A673 (cell line): ENCODE results near the gene MLXIP. TPM values are rescaled to one million over a fixed set of nuclear protein-coding genes. Genes with fewer than 3 reads are reported as not detected.

Experiments used
- BruUV-seq: library from RNA; stranded (reverse); fragments of 400-500 nt; replicated peaks from 2 replicates; lab custom pipeline; 2021; lab: Mats Ljungman, UMichigan
- CTCF ChIA-PET: fragments of 300-600 bp; sonication (Branson Sonifier 250); formaldehyde crosslinking; loops from one replicate; lab custom pipeline; 2022; ENCODE audit warnings: antibody characterized with exemption; lab: Charles Lee
- POLR2A ChIA-PET: fragments of 300-600 bp; sonication (Branson Sonifier 250); formaldehyde crosslinking; loops from one replicate; lab custom pipeline; 2022; ENCODE audit warnings: antibody characterized with exemption; ENCODE audit not compliant: low non-redundant PET; lab: Charles Lee
- DNase-seq: peaks from one replicate; pipeline ENCODE4 v3.0.0-alpha.2; 2015; ENCODE audit warnings: low spot score
- H3K27ac ChIP-seq: fragments of 200-600 bp; sonication (generic); 2 replicates; pipeline ENCODE4 v1.5.1; 2016; ENCODE audit warnings: mixed run types, low read depth, mild to moderate bottlenecking, mixed read lengths, antibody characterized with exemption, low read length; ENCODE audit not compliant: poor library complexity, severe bottlenecking
- H3K27me3 ChIP-seq: fragments of 200-600 bp; sonication (generic); replicated peaks from 2 replicates; pipeline ENCODE4 v1.6.1; 2017; ENCODE audit warnings: mixed run types, low read depth, mild to moderate bottlenecking, mixed read lengths, antibody characterized with exemption, low read length; ENCODE audit not compliant: insufficient read depth, poor library complexity
- H3K36me3 ChIP-seq: fragments of 200-600 bp; sonication (generic); 2 replicates; pipeline ENCODE4 v1.6.1; 2016; ENCODE audit warnings: mixed run types, mild to moderate bottlenecking, mixed read lengths, antibody characterized with exemption, low read length; ENCODE audit not compliant: insufficient read depth, poor library complexity, severe bottlenecking
- H3K4me1 ChIP-seq: fragments of 200-600 bp; sonication (generic); 2 replicates; pipeline ENCODE4 v1.6.1; 2017; ENCODE audit warnings: mixed run types, mild to moderate bottlenecking, mixed read lengths, antibody characterized with exemption, low read length; ENCODE audit not compliant: insufficient read depth, poor library complexity, severe bottlenecking
- H3K4me3 ChIP-seq: fragments of 200-600 bp; sonication (generic); 2 replicates; pipeline ENCODE4 v1.5.1; 2016; ENCODE audit warnings: low read depth, mixed run types, mild to moderate bottlenecking, mixed read lengths, low read length; ENCODE audit not compliant: poor library complexity, severe bottlenecking
- H3K9me3 ChIP-seq: fragments of 200-600 bp; sonication (generic); 2 replicates; pipeline ENCODE4 v1.6.1; 2016; ENCODE audit warnings: mixed run types, low read depth, mild to moderate bottlenecking, mixed read lengths, antibody characterized with exemption, low read length; ENCODE audit not compliant: poor library complexity, severe bottlenecking
- CTCF ChIP-seq: fragments of 300-800, 200-600 bp; sonication (generic); conservative IDR thresholded peaks from 2 replicates; pipeline ENCODE4 v1.5.1; 2017; ENCODE audit warnings: low read depth, mild to moderate bottlenecking, antibody characterized with exemption, low read length, moderate library complexity, mixed read lengths
- EZH2 ChIP-seq: fragments of 200-600 bp; sonication (generic); IDR thresholded peaks from 2 replicates; pipeline ENCODE4 v1.6.1; 2017; ENCODE audit warnings: borderline replicate concordance, low read depth, mild to moderate bottlenecking, mixed read lengths, antibody characterized with exemption, low read length; ENCODE audit not compliant: poor library complexity, severe bottlenecking
- intact Hi-C: fragments of 100-400 bp; cut with micrococcal nuclease; formaldehyde crosslinking; loops from one replicate; pipeline ENCODE4 v1.10.0; 2022; ENCODE audit not compliant: unreplicated experiment
- total RNA-seq: library from RNA; stranded (reverse); gene quantifications from 2 replicates; pipeline ENCODE4 v1.2.3, GENCODE V29; 2021

Gene MLXIP
- total RNA-seq, 1 experiment from 2014 or later: 32.7 TPM

DNA sequence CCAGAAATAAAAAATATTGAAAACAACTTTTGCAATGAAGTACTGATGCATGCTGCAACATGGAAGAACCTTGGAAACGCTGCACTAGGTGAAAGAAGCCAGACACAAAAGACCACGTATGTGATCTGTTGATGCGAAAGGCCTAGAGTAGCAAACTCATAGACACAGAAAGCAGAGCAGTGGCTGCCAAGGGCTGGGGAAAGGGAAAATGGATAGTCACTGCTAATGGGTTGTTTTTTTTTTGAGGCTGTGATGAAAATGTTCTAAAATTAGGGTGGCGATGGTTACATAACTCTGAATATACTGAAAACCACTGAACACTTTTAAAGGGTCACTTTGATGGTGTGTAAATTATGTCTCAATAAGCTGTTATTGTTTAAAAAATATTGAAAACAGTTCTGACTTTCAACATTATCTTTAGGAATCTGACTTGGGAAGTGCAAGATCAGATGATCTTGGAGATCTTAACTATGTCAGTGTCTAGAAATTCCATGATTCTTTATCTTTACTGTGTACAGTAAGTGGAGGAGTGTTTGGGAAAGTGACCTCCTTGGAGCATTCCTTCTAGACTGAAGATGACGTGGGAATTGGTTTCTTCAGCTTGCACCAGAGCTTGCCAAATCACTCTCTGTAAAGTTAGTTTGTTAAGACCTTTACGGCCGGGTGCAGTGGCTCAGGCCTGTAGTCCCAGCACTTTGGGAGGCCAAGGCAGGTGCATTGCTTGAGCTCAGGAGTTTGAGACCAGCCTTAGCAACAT, 12.4 kb downstream of the MLXIP start:
- ChIA-PET CTCF (no interaction called here), POLR2A (no interaction called here)
- TF ChIP-seq CTCF (no peak), EZH2 (no peak)
- DNase-seq: no peak
- H3K27ac ChIP-seq: no peak overlapping the region
- no TSS peak for BruUV-seq
- no peaks in the 10 kb centered on the region for H3K27me3 ChIP-seq
- intact Hi-C loops: no loop called here
- no peak overlapping the region for H3K4me3 ChIP-seq
- no peaks in the 10 kb centered on the region for H3K4me1 ChIP-seq
- no peaks in the 10 kb centered on the region for H3K36me3 ChIP-seq
- H3K9me3 ChIP-seq: no peaks in the 10 kb centered on the region

DNA sequence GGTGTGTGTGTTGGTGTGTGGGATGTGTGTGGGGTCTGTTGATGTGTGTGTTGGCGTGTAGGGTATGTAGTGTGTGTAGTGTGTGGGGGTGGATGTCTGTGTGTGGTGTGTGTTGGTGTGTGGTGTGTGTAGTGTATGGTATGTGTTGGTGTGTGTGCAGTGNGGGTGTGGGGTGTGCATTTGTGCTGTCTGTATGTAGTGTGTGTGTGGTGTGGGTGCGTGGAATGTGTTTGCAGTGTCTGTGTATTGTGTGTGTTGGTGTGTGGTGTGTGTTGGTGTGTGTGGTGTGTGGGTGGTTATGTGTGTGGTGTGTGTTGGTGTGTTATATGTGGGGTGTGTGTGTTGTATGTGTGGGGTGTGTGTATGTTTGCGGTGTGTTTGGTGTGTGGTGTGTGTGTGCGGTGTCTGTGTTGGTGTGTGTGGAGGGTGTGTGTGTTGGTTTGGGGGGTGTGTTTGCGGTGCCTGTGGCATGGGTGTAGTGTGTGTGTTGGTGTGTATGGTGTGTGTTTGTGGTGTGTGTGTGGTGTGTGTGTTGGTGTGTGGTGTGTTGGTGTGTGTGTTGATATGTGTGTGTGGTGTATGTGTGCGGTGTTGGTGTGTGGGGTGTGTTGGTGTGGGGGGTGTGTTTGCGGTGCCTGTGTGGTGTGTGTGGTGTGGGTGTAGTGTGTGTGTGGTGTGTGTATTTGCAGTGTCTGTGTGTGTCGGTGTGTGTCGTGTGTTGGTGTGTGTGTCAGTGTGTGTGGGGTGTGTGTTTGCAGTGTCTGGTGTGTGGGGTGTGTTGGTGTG, 14.7 kb downstream of the MLXIP start:
- no peaks in the 10 kb centered on the region for H3K9me3 ChIP-seq
- intact Hi-C loops: no loop called here
- H3K4me1 ChIP-seq: no peaks in the 10 kb centered on the region
- no peak overlapping the region for H3K4me3 ChIP-seq
- BruUV-seq: no TSS peak
- no peak overlapping the region for H3K27ac ChIP-seq
- H3K36me3 ChIP-seq: no peaks in the 10 kb centered on the region
- no peak for DNase-seq
- H3K27me3 ChIP-seq: no peaks in the 10 kb centered on the region
- ChIA-PET POLR2A (no interaction called here), CTCF (no interaction called here)
- TF ChIP-seq EZH2: no peak

DNA sequence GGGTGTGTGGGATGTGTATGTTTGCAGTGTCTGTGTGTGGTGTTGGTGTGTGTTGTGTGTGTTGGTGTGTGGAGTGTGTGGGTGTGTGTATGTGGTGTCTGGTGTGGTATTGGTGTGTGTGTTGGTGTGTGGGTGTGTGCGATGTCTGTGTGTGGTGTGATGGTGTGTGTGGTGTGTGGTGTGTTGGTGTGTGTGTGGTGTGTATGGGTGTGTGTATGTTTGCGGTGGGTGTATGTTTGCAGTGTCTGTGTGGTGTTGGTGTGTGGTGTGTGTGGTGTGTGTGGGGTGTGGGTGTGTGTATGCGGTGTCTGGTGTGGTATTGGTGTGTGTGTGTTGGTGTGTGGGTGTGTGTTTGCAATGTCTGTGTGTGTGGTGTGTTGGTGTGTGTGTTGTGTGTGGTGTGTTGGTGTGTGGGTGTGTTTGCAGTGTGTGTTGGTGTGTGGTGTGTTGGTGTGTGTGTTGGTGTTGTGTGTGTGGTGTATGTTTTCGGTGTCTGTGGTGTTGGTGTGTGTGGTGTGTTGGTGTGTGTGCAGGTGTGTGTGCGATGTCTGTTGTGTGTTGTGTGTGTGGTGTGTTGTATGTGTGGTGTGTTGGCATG, 15.7 kb downstream of the MLXIP start:
- CTCF ChIA-PET: no interaction called here
- Histone ChIP-seq H3K9me3 (no peaks in the 10 kb centered on the region), H3K27ac (no peak overlapping the region), H3K4me1 (no peaks in the 10 kb centered on the region), H3K27me3 (no peaks in the 10 kb centered on the region), H3K4me3 (no peak overlapping the region), H3K36me3 (no peaks in the 10 kb centered on the region)
- TF ChIP-seq CTCF: no peak
- no peak for TF ChIP-seq EZH2
- BruUV-seq: no TSS peak
- POLR2A ChIA-PET: no interaction called here
- no peak for DNase-seq
- intact Hi-C loops: no loop called here
